ENCODE data around the gene FAF1.

FAF1 gene

DNA sequence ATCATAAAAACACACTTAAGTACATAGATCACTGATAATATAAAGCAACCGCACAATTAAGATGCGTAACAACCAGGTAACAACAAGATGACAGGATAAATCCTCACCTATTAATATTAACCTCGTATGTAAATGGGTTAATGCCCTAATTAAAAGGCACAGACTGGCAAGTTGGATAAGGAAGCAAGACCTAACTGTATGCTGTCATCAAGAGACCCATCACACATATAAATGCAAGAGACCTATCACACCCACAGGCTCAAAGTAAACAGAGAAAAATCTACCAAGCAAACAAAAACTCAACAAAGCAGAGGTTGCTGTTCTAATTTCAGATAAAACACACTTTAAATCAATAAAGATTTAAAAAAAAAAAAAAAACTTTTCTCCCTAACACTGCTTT is 151.8 kb downstream of the FAF1 start:
- no peak overlapping the region for H3K27ac Mint-ChIP-seq
- H3K4me3 Mint-ChIP-seq = no peak overlapping the region
- peaks cover 36% of the 10 kb centered on the region for H3K9me3 Mint-ChIP-seq
- peaks cover 23% of the 10 kb centered on the region for H3K36me3 Mint-ChIP-seq (ENCODE audit: low read depth)
- TF ChIP-seq, protein P1, sequence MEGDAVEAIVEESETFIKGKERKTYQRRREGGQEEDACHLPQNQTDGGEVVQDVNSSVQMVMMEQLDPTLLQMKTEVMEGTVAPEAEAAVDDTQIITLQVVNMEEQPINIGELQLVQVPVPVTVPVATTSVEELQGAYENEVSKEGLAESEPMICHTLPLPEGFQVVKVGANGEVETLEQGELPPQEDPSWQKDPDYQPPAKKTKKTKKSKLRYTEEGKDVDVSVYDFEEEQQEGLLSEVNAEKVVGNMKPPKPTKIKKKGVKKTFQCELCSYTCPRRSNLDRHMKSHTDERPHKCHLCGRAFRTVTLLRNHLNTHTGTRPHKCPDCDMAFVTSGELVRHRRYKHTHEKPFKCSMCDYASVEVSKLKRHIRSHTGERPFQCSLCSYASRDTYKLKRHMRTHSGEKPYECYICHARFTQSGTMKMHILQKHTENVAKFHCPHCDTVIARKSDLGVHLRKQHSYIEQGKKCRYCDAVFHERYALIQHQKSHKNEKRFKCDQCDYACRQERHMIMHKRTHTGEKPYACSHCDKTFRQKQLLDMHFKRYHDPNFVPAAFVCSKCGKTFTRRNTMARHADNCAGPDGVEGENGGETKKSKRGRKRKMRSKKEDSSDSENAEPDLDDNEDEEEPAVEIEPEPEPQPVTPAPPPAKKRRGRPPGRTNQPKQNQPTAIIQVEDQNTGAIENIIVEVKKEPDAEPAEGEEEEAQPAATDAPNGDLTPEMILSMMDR (IDR thresholded peaks at IDR 0.05; ENCODE audit: unreplicated experiment in 3 of 3) = no peak
- no peaks in the 10 kb centered on the region for H3K4me1 Mint-ChIP-seq
- no peaks in the 10 kb centered on the region for H3K27me3 Mint-ChIP-seq (ENCODE audit: low read depth)

GRCh38 chr1:50796272-50796671 is 163.8 kb downstream of the FAF1 start:
- Mint-ChIP-seq H3K27ac (no peak overlapping the region), H3K27me3 (ENCODE audit: low read depth) (no peaks in the 10 kb centered on the region), H3K4me1 (no peaks in the 10 kb centered on the region), H3K4me3 (no peak overlapping the region), H3K9me3 (no peaks in the 10 kb centered on the region), H3K36me3 (ENCODE audit: low read depth) (no peaks in the 10 kb centered on the region)
- TF ChIP-seq, protein P1 (IDR thresholded peaks at IDR 0.05; ENCODE audit: unreplicated experiment in 3 of 3) = no peak

GRCh38 chr1:50793521-50793920 is 166.5 kb downstream of the FAF1 start:
- Mint-ChIP-seq H3K27ac (no peak overlapping the region), H3K9me3 (no peaks in the 10 kb centered on the region), H3K36me3 (ENCODE audit: low read depth) (no peaks in the 10 kb centered on the region), H3K4me1 (no peaks in the 10 kb centered on the region), H3K4me3 (no peak overlapping the region), H3K27me3 (ENCODE audit: low read depth) (no peaks in the 10 kb centered on the region)
- TF ChIP-seq, protein P1 (IDR thresholded peaks at IDR 0.05; ENCODE audit: unreplicated experiment in 3 of 3) = no peak

- TF ChIP-seq, protein P1 (IDR thresholded peaks at IDR 0.05; ENCODE audit: unreplicated experiment in 3 of 3) = no peak
- peaks cover 31% of the 10 kb centered on the region for H3K36me3 Mint-ChIP-seq (ENCODE audit: low read depth)
- no peaks in the 10 kb centered on the region for H3K27me3 Mint-ChIP-seq (ENCODE audit: low read depth)
- H3K4me1 Mint-ChIP-seq = no peaks in the 10 kb centered on the region
- H3K4me3 Mint-ChIP-seq = no peak overlapping the region
- no peak overlapping the region for H3K27ac Mint-ChIP-seq
- no peaks in the 10 kb centered on the region for H3K9me3 Mint-ChIP-seq
Observed at GRCh38 chr1:50787266-50787665, 172.8 kb downstream of the FAF1 start.

DNA sequence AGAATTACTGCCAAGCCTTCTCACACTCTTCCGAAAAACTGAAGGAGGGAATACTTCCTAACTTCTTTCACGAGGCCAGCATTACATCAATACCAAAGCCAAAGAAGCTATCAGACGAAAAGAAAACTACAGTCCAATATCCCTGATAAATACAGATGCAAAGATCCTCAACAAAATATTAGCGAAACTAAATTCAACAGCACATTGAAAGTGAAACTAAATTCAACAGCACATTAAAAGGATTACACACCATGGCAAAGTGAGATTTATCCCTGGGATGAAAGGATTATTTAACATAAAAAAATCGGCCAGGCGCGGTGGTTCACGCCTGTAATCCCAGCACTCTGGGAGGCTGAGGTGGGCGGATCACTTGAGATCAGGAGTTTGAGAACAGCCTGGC is 176.8 kb downstream of the FAF1 start:
- Mint-ChIP-seq H3K27ac (no peak overlapping the region), H3K36me3 (ENCODE audit: low read depth) (peaks cover 44% of the 10 kb centered on the region), H3K4me1 (no peaks in the 10 kb centered on the region), H3K4me3 (no peak overlapping the region), H3K27me3 (ENCODE audit: low read depth) (no peaks in the 10 kb centered on the region), H3K9me3 (no peaks in the 10 kb centered on the region)
- TF ChIP-seq, protein P1 (IDR thresholded peaks at IDR 0.05; ENCODE audit: unreplicated experiment in 3 of 3) = no peak

GRCh38 chr1:50780797-50781196 is 179.3 kb downstream of the FAF1 start:
- no peak overlapping the region for H3K4me3 Mint-ChIP-seq
- no peaks in the 10 kb centered on the region for H3K4me1 Mint-ChIP-seq
- H3K27ac Mint-ChIP-seq = no peak overlapping the region
- no peaks in the 10 kb centered on the region for H3K9me3 Mint-ChIP-seq
- TF ChIP-seq, protein P1 (IDR thresholded peaks at IDR 0.05; ENCODE audit: unreplicated experiment in 3 of 3) = no peak
- H3K27me3 Mint-ChIP-seq (ENCODE audit: low read depth) = no peaks in the 10 kb centered on the region
- H3K36me3 Mint-ChIP-seq (ENCODE audit: low read depth) = peaks cover 32% of the 10 kb centered on the region

Data from nephron (organoid).